ENCODE measurements around the gene NUP42.
A peak's percentile ranks its signal among the peaks of the same experiment; 100 is the strongest.

DNA sequence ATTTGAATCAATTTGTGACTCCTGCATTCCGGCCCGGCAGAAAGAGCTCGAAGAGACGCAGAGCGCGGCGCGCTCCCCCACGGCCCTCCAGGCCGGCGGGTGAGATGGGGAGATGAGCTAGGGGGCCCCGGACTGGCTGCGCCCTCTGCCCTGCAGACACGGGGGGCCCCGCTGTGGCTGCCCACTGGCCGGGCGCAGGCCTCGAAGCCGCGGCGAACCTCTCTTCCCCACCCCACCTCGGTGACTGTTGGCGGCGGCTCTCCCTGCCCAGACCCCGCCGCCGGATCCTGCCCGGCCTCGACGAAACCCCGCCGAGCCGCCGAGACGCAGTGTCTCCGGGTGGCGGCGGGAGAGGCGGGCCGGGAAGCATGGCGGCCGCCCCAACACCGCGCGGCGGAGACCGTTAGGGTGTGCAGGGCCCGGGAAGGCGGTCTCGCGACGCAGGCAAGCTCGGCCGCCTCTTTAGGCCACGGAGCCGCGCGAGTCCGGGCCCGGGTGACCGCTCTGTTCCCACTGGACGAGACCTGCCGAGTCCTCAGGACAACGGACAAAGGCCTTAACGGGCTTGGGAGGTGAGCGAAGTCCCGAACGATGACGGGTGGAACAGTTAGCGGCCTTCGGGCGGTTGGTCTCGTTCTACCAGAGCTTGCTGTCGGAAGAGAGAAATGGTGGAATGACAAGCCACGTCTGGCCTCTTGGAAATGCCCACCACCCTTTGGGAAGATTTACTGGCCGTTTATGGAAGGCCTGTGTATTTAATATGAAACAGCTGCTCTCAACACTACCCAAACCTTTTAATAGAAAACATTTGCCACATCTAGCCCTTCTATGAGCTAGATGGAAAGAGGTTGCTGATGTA is 24.3 kb downstream of the NUP42 start:
- TF ChIP-seq, protein P1, sequence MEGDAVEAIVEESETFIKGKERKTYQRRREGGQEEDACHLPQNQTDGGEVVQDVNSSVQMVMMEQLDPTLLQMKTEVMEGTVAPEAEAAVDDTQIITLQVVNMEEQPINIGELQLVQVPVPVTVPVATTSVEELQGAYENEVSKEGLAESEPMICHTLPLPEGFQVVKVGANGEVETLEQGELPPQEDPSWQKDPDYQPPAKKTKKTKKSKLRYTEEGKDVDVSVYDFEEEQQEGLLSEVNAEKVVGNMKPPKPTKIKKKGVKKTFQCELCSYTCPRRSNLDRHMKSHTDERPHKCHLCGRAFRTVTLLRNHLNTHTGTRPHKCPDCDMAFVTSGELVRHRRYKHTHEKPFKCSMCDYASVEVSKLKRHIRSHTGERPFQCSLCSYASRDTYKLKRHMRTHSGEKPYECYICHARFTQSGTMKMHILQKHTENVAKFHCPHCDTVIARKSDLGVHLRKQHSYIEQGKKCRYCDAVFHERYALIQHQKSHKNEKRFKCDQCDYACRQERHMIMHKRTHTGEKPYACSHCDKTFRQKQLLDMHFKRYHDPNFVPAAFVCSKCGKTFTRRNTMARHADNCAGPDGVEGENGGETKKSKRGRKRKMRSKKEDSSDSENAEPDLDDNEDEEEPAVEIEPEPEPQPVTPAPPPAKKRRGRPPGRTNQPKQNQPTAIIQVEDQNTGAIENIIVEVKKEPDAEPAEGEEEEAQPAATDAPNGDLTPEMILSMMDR (optimal IDR thresholded peaks at IDR 0.05 in 1 of 3, IDR thresholded peaks at IDR 0.05 in 1 of 3, conservative IDR thresholded peaks at IDR 0.05 in 1 of 3; ENCODE audit: extremely low read depth in 1 of 3, insufficient read depth in 2 of 3, low read length in 3 of 3): no peak
- TF ChIP-seq EZH2 (IDR thresholded peaks at IDR 0.05; ENCODE audit: low read length): peak; percentile 41

Measured in keratinocyte (primary cell).